H1 (cell line): Measurements from ENCODE around the gene UBE3C. TPM values are rescaled to one million over a fixed set of nuclear protein-coding genes. Genes with fewer than 3 reads are reported as not detected.

ENCODE experiments used
- CTCF ChIA-PET: fragments of 300-600 bp; sonication (Branson Sonifier 250); formaldehyde crosslinking; loops from one replicate; lab custom pipeline; 2021; ENCODE audit not compliant: partially characterized antibody; lab: Charles Lee
- POLR2A ChIA-PET: fragments of 300-600 bp; sonication (Branson Sonifier 250); formaldehyde crosslinking; loops from one replicate; lab custom pipeline; 2021; ENCODE audit warnings: inconsistent platforms; ENCODE audit not compliant: partially characterized antibody; lab: Charles Lee
- DNase-seq, 2 experiments: peaks; one replicate each; pipeline versions ENCODE4 v3.0.0 to v3.0.0-alpha.2; 2010 to 2022; ENCODE audit warnings: low spot score in 2 of 2, low read depth in 1 of 2, mixed read lengths in 1 of 2
- FAIRE-seq: peaks from 2 replicates; lab custom pipeline; 2011; peaks lifted over from hg19 to GRCh38; lab: Jason Lieb, UNC
- H2AFZ ChIP-seq: 2 replicates; pipeline ENCODE4 v1.8.1; 2012; ENCODE audit warnings: low read length, inconsistent platforms
- H2AK5ac ChIP-seq: 2 replicates; pipeline ENCODE4 v1.6.1; 2013; ENCODE audit warnings: low read depth, low read length
- H2BK120ac ChIP-seq: replicated peaks from 2 replicates; pipeline ENCODE3; 2013; ENCODE audit warnings: low read depth, low read length, inconsistent platforms
- H2BK12ac ChIP-seq: 2 replicates; pipeline ENCODE4 v1.6.1; 2013; ENCODE audit warnings: low read depth, low read length
- H2BK15ac ChIP-seq: 2 replicates; pipeline ENCODE4 v1.6.1; 2013; ENCODE audit warnings: low read length
- H2BK20ac ChIP-seq: 2 replicates; pipeline ENCODE4 v1.6.1; 2013; ENCODE audit warnings: low read length
- H2BK5ac ChIP-seq: 2 replicates; pipeline ENCODE4 v1.6.1; 2013; ENCODE audit warnings: low read depth, low read length
- H3K14ac ChIP-seq: 2 replicates; pipeline ENCODE4 v1.6.1; 2013; ENCODE audit warnings: inconsistent platforms; ENCODE audit not compliant: insufficient read length
- H3K18ac ChIP-seq: 2 replicates; pipeline ENCODE4 v1.6.1; 2013; ENCODE audit warnings: low read length; ENCODE audit errors: extremely low read depth
- H3K23ac ChIP-seq: 2 replicates; pipeline ENCODE4 v1.6.1; 2013; ENCODE audit warnings: inconsistent platforms; ENCODE audit not compliant: insufficient read length
- H3K23me2 ChIP-seq: 2 replicates; pipeline ENCODE4 v1.6.1; 2013; ENCODE audit warnings: low read depth, low read length
- H3K27ac ChIP-seq: 2 replicates; pipeline ENCODE4 v1.6.1; 2011; ENCODE audit warnings: low read depth, low read length, inconsistent platforms
- H3K27me3 ChIP-seq, 4 experiments: replicated peaks in 1 of 4; 1 replicate in 1 of 4; 2 replicates in 3 of 4; pipeline versions ENCODE4 v1.6.1 to v1.8.1; 2011 to 2013; ENCODE audit warnings: low read length in 3 of 4, mild to moderate bottlenecking in 3 of 4, inconsistent platforms in 2 of 4, mixed read lengths in 2 of 4, moderate library complexity in 1 of 4; ENCODE audit not compliant: control insufficient read depth in 3 of 4, insufficient read depth in 3 of 4; ENCODE audit errors: extremely low read depth in 1 of 4
- H3K36me3 ChIP-seq, 4 experiments: 2 replicates each; pipeline versions ENCODE4 v1.6.1 to v1.8.1; 2011 to 2013; ENCODE audit warnings: mild to moderate bottlenecking in 4 of 4, low read length in 3 of 4, moderate library complexity in 2 of 4, control low read depth in 1 of 4, inconsistent platforms in 1 of 4; ENCODE audit not compliant: insufficient read depth in 4 of 4, control insufficient read depth in 2 of 4
- H3K4ac ChIP-seq: replicated peaks from 2 replicates; pipeline ENCODE3; 2013; ENCODE audit warnings: low read length, low read depth, mixed read lengths, inconsistent platforms; ENCODE audit not compliant: insufficient read length
- H3K4me1 ChIP-seq, 4 experiments: replicated peaks in 1 of 4; 1 replicate in 1 of 4; 2 replicates in 3 of 4; pipeline versions ENCODE4 v1.6.1 to v1.8.1; 2011 to 2013; ENCODE audit warnings: low read length in 3 of 4, inconsistent platforms in 2 of 4, mixed read lengths in 1 of 4; ENCODE audit not compliant: insufficient read depth in 4 of 4, control insufficient read depth in 3 of 4
- H3K4me2 ChIP-seq, 2 experiments: 2 replicates each; pipeline versions ENCODE4 v1.6.1 to v1.8.1; 2011 to 2013; ENCODE audit warnings: low read depth in 2 of 2, low read length in 2 of 2, control low read depth in 1 of 2, inconsistent platforms in 1 of 2, mild to moderate bottlenecking in 1 of 2; ENCODE audit not compliant: insufficient read depth in 1 of 2
- H3K4me3 ChIP-seq, 4 experiments: fragments of 200-600, 300-600 bp in 1 of 4; sonication (generic), shearing (Covaris generic), sonication (Bioruptor Twin) in 1 of 4; 2 replicates each; pipeline versions ENCODE4 v1.5.1 to v1.8.1; 2011 to 2016; ENCODE audit warnings: low read length in 4 of 4, low read depth in 3 of 4, control low read depth in 2 of 4, inconsistent platforms in 2 of 4, mild to moderate bottlenecking in 2 of 4, mixed read lengths in 1 of 4, moderate library complexity in 1 of 4; ENCODE audit not compliant: insufficient read depth in 2 of 4; ENCODE audit errors: extremely low read depth in 1 of 4
- H3K56ac ChIP-seq: replicated peaks from 2 replicates; pipeline ENCODE3; 2013; ENCODE audit warnings: low read depth, mild to moderate bottlenecking, mixed read lengths, low read length, inconsistent platforms; ENCODE audit not compliant: insufficient read length
- H3K79me1 ChIP-seq: 2 replicates; pipeline ENCODE4 v1.6.1; 2013; ENCODE audit warnings: low read depth, low read length, control low read depth
- H3K79me2 ChIP-seq, 2 experiments: 2 replicates each; pipeline versions ENCODE4 v1.6.1 to v1.8.1; 2012 to 2013; ENCODE audit warnings: low read length in 2 of 2, mild to moderate bottlenecking in 2 of 2, inconsistent platforms in 1 of 2; ENCODE audit not compliant: insufficient read depth in 2 of 2, control insufficient read depth in 1 of 2
- H3K9ac ChIP-seq, 4 experiments: replicated peaks in 1 of 4; 1 replicate in 1 of 4; 2 replicates in 3 of 4; pipeline versions ENCODE4 v1.6.1 to v1.8.1; 2011 to 2013; ENCODE audit warnings: low read depth in 3 of 4, low read length in 3 of 4, control low read depth in 2 of 4, mild to moderate bottlenecking in 2 of 4, moderate library complexity in 2 of 4, inconsistent platforms in 1 of 4; ENCODE audit errors: extremely low read depth in 1 of 4
- H3K9me3 ChIP-seq, 2 experiments: 2 replicates each; pipeline versions ENCODE4 v1.6.1 to v1.8.1; 2012 to 2013; ENCODE audit warnings: mild to moderate bottlenecking in 2 of 2, moderate library complexity in 2 of 2, control low read depth in 1 of 2, inconsistent platforms in 1 of 2, low read depth in 1 of 2, low read length in 1 of 2, mixed read lengths in 1 of 2; ENCODE audit not compliant: insufficient read depth in 2 of 2
- H4K20me1 ChIP-seq, 2 experiments: replicated peaks in 1 of 2; 2 replicates each; pipeline versions ENCODE3 to v1.8.1; 2011 to 2013; ENCODE audit warnings: inconsistent platforms in 2 of 2, low read length in 2 of 2, mild to moderate bottlenecking in 1 of 2; ENCODE audit not compliant: insufficient read depth in 2 of 2, control insufficient read depth in 1 of 2
- H4K5ac ChIP-seq: 2 replicates; pipeline ENCODE4 v1.6.1; 2013; ENCODE audit warnings: low read length, low read depth, mixed read lengths, inconsistent platforms; ENCODE audit not compliant: insufficient read length
- H4K8ac ChIP-seq: 2 replicates; pipeline ENCODE4 v1.8.0; 2013; ENCODE audit warnings: mild to moderate bottlenecking, moderate library complexity, low read length, inconsistent platforms; ENCODE audit not compliant: insufficient read depth; ENCODE audit errors: extremely low read depth
- H4K91ac ChIP-seq: replicated peaks from 2 replicates; pipeline ENCODE3; 2013; ENCODE audit warnings: low read length, mixed read lengths, inconsistent platforms; ENCODE audit not compliant: insufficient read length
- E2F6 ChIP-seq: IDR thresholded peaks from 2 replicates; pipeline ENCODE4 v1.6.1; 2012; ENCODE audit warnings: inconsistent platforms
- KDM1A ChIP-seq: fragments of 200-600, 300-600 bp; sonication (generic); IDR thresholded peaks from 2 replicates; pipeline ENCODE4 v1.7.1; 2016; ENCODE audit warnings: mild to moderate bottlenecking, low read length, borderline replicate concordance
- KDM5A ChIP-seq: fragments of 200-600 bp; IDR thresholded peaks from 2 replicates; pipeline ENCODE4 v1.7.1; 2012; ENCODE audit warnings: mild to moderate bottlenecking, low read length, inconsistent platforms, mixed read lengths
- PHF8 ChIP-seq: fragments of 200-600 bp; sonication (generic); conservative IDR thresholded peaks from 2 replicates; pipeline ENCODE4 v1.7.1; 2012; ENCODE audit warnings: low read depth, mild to moderate bottlenecking, inconsistent platforms, low read length, moderate library complexity
- TAF1 ChIP-seq: IDR thresholded peaks from 2 replicates; pipeline ENCODE4 v1.6.1; 2011; ENCODE audit warnings: mild to moderate bottlenecking, low read depth, low read length
- TBP ChIP-seq: IDR thresholded peaks from 2 replicates; pipeline ENCODE4 v1.6.1; 2011; ENCODE audit warnings: low read depth, low read length, improper control_type of control experiment
- YY1 ChIP-seq: IDR thresholded peaks from 2 replicates; pipeline ENCODE4 v1.6.1; 2011; ENCODE audit warnings: low read depth, mild to moderate bottlenecking, low read length
- WGBS, 2 experiments: shearing (Covaris generic) in 1 of 2; methylation state at CpG; one replicate each; pipeline versions ENCODE4 v1.1.6 to v1.1.7; 2013 to 2015; ENCODE audit warnings: low lambda C conversion rate in 2 of 2, mixed read lengths in 2 of 2, inconsistent platforms in 1 of 2, low coverage in 1 of 2, missing lambda C conversion rate in 1 of 2; ENCODE audit not compliant: insufficient replicate concordance in 2 of 2, insufficient coverage in 1 of 2, insufficient read length in 1 of 2; ENCODE audit errors: extremely low coverage in 1 of 2, missing lambda C conversion rate in 1 of 2; 5-methylcytosine and 5-hydroxymethylcytosine counted together
- polyA plus RNA-seq, 7 experiments: library from polyadenylated mRNA; depleted of rRNA in 3 of 7; stranded (reverse) in 5 of 7; unstranded in 2 of 7; fragments of >200 nt in 5 of 7; fragments of 200-250 nt in 2 of 7; gene quantifications; 1 replicate in 5 of 7; 2 replicates in 1 of 7; 4 replicates in 1 of 7; pipeline versions ENCODE4 v1.2.1 to v1.2.3, GENCODE V29; 2011 to 2013; ENCODE audit warnings: missing spikeins in 2 of 7, mixed read lengths in 2 of 7
- total RNA-seq: library from RNA; stranded (reverse); fragmentation: NEBNext Ultra II Directional; extraction: Animal tissue kit (Norgen Biotek cat#: 25700); gene quantifications from 2 replicates; pipeline ENCODE4 v1.2.1, GENCODE V29; 2021

UBE3C gene
- total and polyA plus RNA-seq, 2 of the 8 experiments (the other 6 are each of a cell fraction or from before 2014, with no cell fraction given): 32.0 to 54.1 TPM

- Histone ChIP-seq H4K8ac (no peak overlapping the region; the same call in 1 of the 2 replicates), H3K9me3 (no peaks in the 10 kb centered on the region), H3K4me2 (peak overlapping the region; percentile 43 to 47), H3K27me3 (no peaks in the 10 kb centered on the region), H3K79me2 (no peaks in the 10 kb centered on the region), H2BK15ac (no peak overlapping the region), H2AK5ac (peak overlapping the region; percentile 78), H3K56ac (peak overlapping the region; percentile 74), H3K23ac (no peak overlapping the region), H2BK12ac (peak overlapping the region; percentile 90), H2BK20ac (peak overlapping the region; percentile 100), H2BK5ac (peak overlapping the region; percentile 96), H4K91ac (peak overlapping the region; percentile 99), H3K4me3 (peak overlapping the region in 1 of 4 experiments; percentile 32; a peak in 1 of 8 replicates), H3K18ac (peak overlapping the region; percentile 88), H3K9ac (peak overlapping the region in 3 of 4 experiments; percentile 16 to 53 (median 51); a peak in 5 of 7 replicates), H3K14ac (no peak overlapping the region), H3K23me2 (no peaks in the 10 kb centered on the region; the same call in 1 of the 2 replicates), H3K4ac (peak overlapping the region; percentile 94), H2AFZ (no peak overlapping the region), H3K36me3 (no peaks in the 10 kb centered on the region), H2BK120ac (peak overlapping the region; percentile 99), H4K5ac (peak overlapping the region; percentile 59), H3K79me1 (no peaks in the 10 kb centered on the region), H3K27ac (peak overlapping the region; percentile 96), H3K4me1 (peaks cover 12 to 26% (median 23%) of the 10 kb centered on the region in 4 experiments), H4K20me1 (no peaks in the 10 kb centered on the region)
- TF ChIP-seq KDM5A: no peak
- TF ChIP-seq PHF8: 0 out of 2 replicates have a peak, but pooled peaks have one; percentile 9
- 0 out of 2 replicates have a peak, but pooled peaks have one; percentile 53 for TF ChIP-seq TBP
- no peak for TF ChIP-seq E2F6
- peak; percentile 30; the same call in 1 of the 2 replicates for TF ChIP-seq KDM1A
- peak; percentile 71; the same call in 1 of the 2 replicates for TF ChIP-seq YY1
- TF ChIP-seq TAF1: no peak
- ChIA-PET POLR2A (interaction anchor here (1.2 to 6.2 kb wide), 4 partner anchors 9 to 35 kb away, joined by 3 to 88 read pairs (median 20); partner anchors contain the start of gene DNAJB6), CTCF (interaction anchor here (3.4 kb wide), 1 partner anchor 28 kb away, joined by 13 read pairs; no protein-coding TSS in a partner anchor)
- 43% methylated on average over 7 of the region's 7 CpGs; no CpG with 5 or more reads in 1 of the 2 experiments for WGBS, 2 experiments
- FAIRE-seq (no peak), DNase-seq (peak in 1 of 2 experiments; percentile 66)
Measured at GRCh38 chr7:157310676-157311185, 172.0 kb downstream of the UBE3C start.
